Skeletal muscle tissue (tissue), 4 donors: ENCODE data around the gene CCSER1. TPM values are rescaled to one million over a fixed set of nuclear protein-coding genes. Genes with fewer than 3 reads are reported as not detected.
"Not testable (repeated sequence)": the region's sequence is repeated elsewhere in the genome, so short reads cannot be mapped to it uniquely, and the experiment has no call there.

Source experiments
- H3K27ac ChIP-seq: one replicate; pipeline ENCODE4 v1.7.0; 2013; ENCODE audit warnings: mild to moderate bottlenecking, low read depth, low read length, inconsistent platforms
- H3K27me3 ChIP-seq, 3 donors: one replicate each; pipeline ENCODE4 v1.7.0; 2013; ENCODE audit warnings: low read length in 3 of 3; ENCODE audit not compliant: control insufficient read depth in 3 of 3, insufficient read depth in 3 of 3
- H3K36me3 ChIP-seq, 3 donors: one replicate each; pipeline ENCODE4 v1.7.0; 2013; ENCODE audit warnings: low read length in 3 of 3; ENCODE audit not compliant: control insufficient read depth in 3 of 3, insufficient read depth in 3 of 3
- H3K4me1 ChIP-seq, 3 donors: one replicate each; pipeline ENCODE4 v1.7.0; 2013; ENCODE audit warnings: low read length in 3 of 3, mild to moderate bottlenecking in 3 of 3; ENCODE audit not compliant: control insufficient read depth in 3 of 3, insufficient read depth in 3 of 3
- H3K4me3 ChIP-seq, 3 donors: one replicate each; pipeline ENCODE4 v1.7.0; 2013; ENCODE audit warnings: low read length in 3 of 3
- H3K9ac ChIP-seq, 3 donors: one replicate each; pipeline ENCODE4 v1.7.0; 2013; ENCODE audit warnings: low read length in 3 of 3, mild to moderate bottlenecking in 3 of 3, moderate library complexity in 2 of 3, low read depth in 1 of 3
- H3K9me3 ChIP-seq, 3 donors: one replicate each; pipeline ENCODE4 v1.7.0; 2013; ENCODE audit warnings: low read length in 3 of 3; ENCODE audit not compliant: control insufficient read depth in 3 of 3
- total RNA-seq: library from RNA; depleted of rRNA; stranded (reverse); fragments of >200 nt; gene quantifications from one replicate; pipeline ENCODE4 v1.2.3, GENCODE V29; 2014
- donor health status: Osteomylitis.

CCSER1 gene
- total RNA-seq, 1 donor from 2014 or later, result 1.0 TPM

GRCh38 chr4:90888571-90888970 lies 761.4 kb downstream of the CCSER1 start:
- Histone ChIP-seq H3K4me3 (no peak overlapping the region), H3K4me1 (no peaks in the 10 kb centered on the region), H3K27me3 (no peaks in the 10 kb centered on the region), H3K9ac (no peak overlapping the region), H3K27ac (no peak overlapping the region), H3K9me3 (no peaks in the 10 kb centered on the region), H3K36me3 (no peaks in the 10 kb centered on the region)

- Histone ChIP-seq H3K9ac (no peak overlapping the region), H3K9me3 (no peaks in the 10 kb centered on the region), H3K27me3 (no peaks in the 10 kb centered on the region), H3K4me1 (no peaks in the 10 kb centered on the region), H3K27ac (no peak overlapping the region), H3K4me3 (no peak overlapping the region), H3K36me3 (no peaks in the 10 kb centered on the region)
These were observed 762.0 kb downstream of the CCSER1 start for GRCh38 chr4:90889171-90889570.

GRCh38 chr4:90903413-90903812 lies 776.2 kb downstream of the CCSER1 start:
- H3K36me3 ChIP-seq, H3K9me3 ChIP-seq, H3K27me3 ChIP-seq, H3K9ac ChIP-seq, H3K27ac ChIP-seq, H3K4me1 ChIP-seq, H3K4me3 ChIP-seq: not testable (repeated sequence)

- no peak overlapping the region for H3K27ac ChIP-seq
- no peak overlapping the region for H3K4me3 ChIP-seq
- H3K9ac ChIP-seq, result no peak overlapping the region
- peaks cover 0 to 4% (median 0%) of the 10 kb centered on the region in 3 donors for H3K9me3 ChIP-seq
- H3K27me3 ChIP-seq, result no peaks in the 10 kb centered on the region
- H3K36me3 ChIP-seq, result no peaks in the 10 kb centered on the region
- H3K4me1 ChIP-seq, result no peaks in the 10 kb centered on the region
These were observed 776.8 kb downstream of the CCSER1 start for GRCh38 chr4:90904021-90904420.

- Histone ChIP-seq H3K36me3 (no peaks in the 10 kb centered on the region), H3K4me3 (no peak overlapping the region), H3K27me3 (no peaks in the 10 kb centered on the region), H3K9ac (no peak overlapping the region), H3K9me3 (peaks cover 0 to 4% (median 0%) of the 10 kb centered on the region in 3 donors), H3K4me1 (no peaks in the 10 kb centered on the region), H3K27ac (no peak overlapping the region)
These were observed 779.0 kb downstream of the CCSER1 start for GRCh38 chr4:90906239-90906638.

- not testable (repeated sequence) for H3K4me3 ChIP-seq, H3K27ac ChIP-seq, H3K36me3 ChIP-seq, H3K4me1 ChIP-seq, H3K27me3 ChIP-seq, H3K9ac ChIP-seq, H3K9me3 ChIP-seq
These were observed 784.7 kb downstream of the CCSER1 start for GRCh38 chr4:90911724-90912434.

- H3K27ac ChIP-seq, result no peak overlapping the region
- H3K27me3 ChIP-seq, result no peaks in the 10 kb centered on the region
- H3K4me1 ChIP-seq, result no peaks in the 10 kb centered on the region
- H3K9me3 ChIP-seq, result no peaks in the 10 kb centered on the region
- no peak overlapping the region for H3K9ac ChIP-seq
- no peak overlapping the region for H3K4me3 ChIP-seq
- no peaks in the 10 kb centered on the region for H3K36me3 ChIP-seq
These were observed 795.0 kb downstream of the CCSER1 start for GRCh38 chr4:90922174-90922573.

GRCh38 chr4:90926957-90927356 lies 799.8 kb downstream of the CCSER1 start:
- H3K27ac ChIP-seq, result no peak overlapping the region
- H3K36me3 ChIP-seq, result no peaks in the 10 kb centered on the region
- no peak overlapping the region for H3K9ac ChIP-seq
- H3K4me3 ChIP-seq, result no peak overlapping the region
- no peaks in the 10 kb centered on the region for H3K4me1 ChIP-seq
- H3K27me3 ChIP-seq, result no peaks in the 10 kb centered on the region
- H3K9me3 ChIP-seq, result no peaks in the 10 kb centered on the region

- Histone ChIP-seq H3K27ac (no peak overlapping the region), H3K36me3 (no peaks in the 10 kb centered on the region), H3K9ac (no peak overlapping the region), H3K9me3 (no peaks in the 10 kb centered on the region), H3K27me3 (no peaks in the 10 kb centered on the region), H3K4me3 (no peak overlapping the region), H3K4me1 (no peaks in the 10 kb centered on the region)
These were observed 816.1 kb downstream of the CCSER1 start for GRCh38 chr4:90943311-90943710.

GRCh38 chr4:90946945-90947344 lies 819.8 kb downstream of the CCSER1 start:
- Histone ChIP-seq H3K36me3 (no peaks in the 10 kb centered on the region), H3K4me1 (no peaks in the 10 kb centered on the region), H3K9ac (no peak overlapping the region), H3K4me3 (no peak overlapping the region), H3K9me3 (no peaks in the 10 kb centered on the region), H3K27me3 (no peaks in the 10 kb centered on the region), H3K27ac (no peak overlapping the region)
